HG03520 (cell line): Measurements from ENCODE around the gene ARMC3.
A peak's percentile ranks its signal among the peaks of the same experiment; 100 is the strongest.

Experiments
- ATAC-seq: cut with Tn5 transposase; IDR thresholded peaks from one replicate; pipeline ENCODE4 v1.9.1; 2021; ENCODE audit warnings: mild to moderate bottlenecking, moderate library complexity; ENCODE audit not compliant: unreplicated experiment

The ARMC3 gene

DNA sequence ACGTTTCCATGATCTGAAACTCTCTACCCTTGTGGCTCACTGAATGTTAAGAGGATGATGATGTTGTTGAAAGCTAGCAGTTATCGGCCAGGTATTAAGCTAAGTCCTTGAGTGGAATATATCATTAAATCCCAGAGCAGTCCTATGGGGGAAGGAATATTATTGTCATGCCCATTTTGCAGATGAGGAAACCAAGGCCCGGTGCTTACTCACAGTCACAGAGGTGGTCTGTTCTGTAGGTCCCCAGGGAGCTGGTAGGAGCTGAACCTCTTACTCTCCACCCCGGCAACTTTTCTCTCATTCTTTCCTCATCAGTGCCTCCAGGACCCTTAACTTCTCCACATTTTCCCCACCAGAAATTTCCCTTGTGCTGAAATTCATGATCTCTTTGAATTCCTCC, 62.6 kb downstream of the ARMC3 start:
- no peak for ATAC-seq

DNA sequence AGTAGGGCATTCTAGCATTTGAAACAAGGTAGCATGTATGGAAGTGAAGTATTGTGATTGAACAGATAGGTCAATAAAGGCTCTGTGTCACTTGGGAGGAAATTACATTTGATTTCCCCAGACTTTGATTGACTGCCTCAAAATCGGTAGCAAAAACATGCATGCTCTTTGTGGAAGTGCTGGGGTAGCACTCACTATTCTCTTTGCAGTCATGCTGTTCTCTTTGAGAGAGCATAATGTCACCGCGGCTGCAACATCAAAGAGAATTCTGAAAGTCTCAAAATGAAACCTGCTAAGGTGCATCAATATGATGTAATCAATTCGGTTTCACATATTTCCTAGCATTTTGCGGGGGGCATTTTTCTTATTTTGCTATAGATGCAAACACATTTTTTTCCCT, 64.2 kb downstream of the ARMC3 start:
- ATAC-seq: no peak

DNA sequence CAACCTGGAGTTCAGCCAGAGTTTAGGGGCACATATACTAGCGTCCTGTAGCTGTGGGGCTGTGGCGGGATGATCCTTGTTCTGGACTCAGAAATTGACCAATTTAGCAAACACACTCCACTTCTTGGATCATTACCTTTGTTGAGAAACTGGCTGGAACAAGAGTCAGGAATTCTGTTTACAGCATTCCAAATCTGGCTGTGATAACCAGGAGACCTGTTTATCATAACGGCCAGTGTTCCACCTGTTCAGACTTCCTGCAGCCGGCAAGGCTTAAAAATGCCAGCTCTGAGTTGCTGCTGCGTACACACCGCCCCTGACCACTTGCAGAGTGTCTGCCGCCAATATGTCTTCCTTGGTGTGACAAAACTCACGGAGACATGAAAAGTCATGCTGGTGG, 64.8 kb downstream of the ARMC3 start:
- no peak for ATAC-seq

DNA sequence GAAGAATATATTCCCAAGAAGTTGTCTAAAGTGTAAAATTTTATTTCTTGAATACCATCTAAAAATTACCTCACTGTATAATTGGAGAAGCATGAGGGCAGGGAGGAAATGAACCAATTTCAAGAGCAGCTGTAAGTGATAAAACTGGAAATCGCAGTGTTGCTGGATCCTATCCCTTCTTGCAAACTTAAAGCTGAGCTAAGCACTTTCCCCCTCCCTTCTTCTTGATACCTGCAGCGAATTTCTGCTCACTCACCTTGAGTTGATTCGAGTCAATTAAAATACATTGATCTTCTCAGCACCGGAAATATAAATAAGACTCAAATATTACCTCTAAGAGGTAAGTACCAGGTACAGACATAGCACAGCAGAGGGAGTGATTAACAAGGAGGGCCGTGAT, 65.5 kb downstream of the ARMC3 start:
- no peak for ATAC-seq

DNA sequence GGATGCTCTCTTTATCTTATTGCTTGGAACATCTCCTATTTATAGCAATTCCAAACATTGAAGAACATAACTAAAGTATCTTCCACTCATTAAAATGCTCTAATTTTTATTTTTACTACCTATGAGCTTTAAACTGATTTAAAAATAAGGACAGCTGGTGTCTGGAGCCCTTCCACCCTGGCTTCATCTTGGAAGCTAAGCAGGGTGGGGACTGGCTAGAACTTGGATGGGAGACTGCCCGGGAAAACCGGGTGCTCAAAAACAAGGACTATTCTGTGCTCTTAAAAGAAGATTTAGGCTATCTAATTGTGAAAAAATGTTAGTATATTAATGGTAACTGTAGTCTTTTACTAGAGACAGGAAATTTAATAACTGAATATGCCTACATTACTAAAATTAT, 69.2 kb downstream of the ARMC3 start:
- ATAC-seq: no peak

DNA sequence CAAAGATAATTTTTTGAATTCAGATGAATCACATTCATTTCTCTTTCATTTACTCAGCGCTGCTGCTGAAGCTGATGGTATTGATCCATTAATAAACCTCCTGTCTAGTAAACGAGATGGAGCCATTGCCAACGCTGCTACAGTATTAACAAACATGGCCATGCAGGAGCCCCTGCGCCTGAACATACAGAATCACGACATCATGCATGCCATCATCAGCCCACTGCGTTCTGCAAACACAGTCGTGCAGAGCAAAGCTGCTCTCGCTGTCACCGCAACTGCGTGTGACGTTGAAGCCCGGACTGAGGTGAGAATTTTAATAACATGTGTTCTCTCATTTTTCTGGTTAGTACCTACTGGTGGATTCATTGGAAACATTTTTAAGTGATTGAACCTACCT, 70.2 kb downstream of the ARMC3 start:
- no peak for ATAC-seq

DNA sequence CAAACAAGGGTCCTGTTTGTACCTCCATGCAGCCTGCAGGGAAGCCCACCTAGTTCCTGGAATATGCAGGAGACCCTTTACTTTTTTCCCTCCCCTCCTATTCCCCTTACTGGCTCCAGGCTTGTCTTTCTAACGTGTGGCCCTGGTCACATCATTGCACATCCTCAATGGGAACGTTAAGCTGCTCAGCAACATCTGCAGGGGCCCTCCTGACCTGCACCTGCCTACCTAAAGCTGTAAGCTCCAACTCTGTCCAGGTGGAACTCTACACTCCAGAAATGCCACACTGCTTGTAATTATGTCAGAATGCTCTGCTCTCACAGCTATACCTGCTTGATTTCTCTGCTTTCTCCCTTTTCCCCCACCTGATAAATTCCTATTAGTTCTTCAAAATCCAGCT, 72.1 kb downstream of the ARMC3 start:
- ATAC-seq: no peak

DNA sequence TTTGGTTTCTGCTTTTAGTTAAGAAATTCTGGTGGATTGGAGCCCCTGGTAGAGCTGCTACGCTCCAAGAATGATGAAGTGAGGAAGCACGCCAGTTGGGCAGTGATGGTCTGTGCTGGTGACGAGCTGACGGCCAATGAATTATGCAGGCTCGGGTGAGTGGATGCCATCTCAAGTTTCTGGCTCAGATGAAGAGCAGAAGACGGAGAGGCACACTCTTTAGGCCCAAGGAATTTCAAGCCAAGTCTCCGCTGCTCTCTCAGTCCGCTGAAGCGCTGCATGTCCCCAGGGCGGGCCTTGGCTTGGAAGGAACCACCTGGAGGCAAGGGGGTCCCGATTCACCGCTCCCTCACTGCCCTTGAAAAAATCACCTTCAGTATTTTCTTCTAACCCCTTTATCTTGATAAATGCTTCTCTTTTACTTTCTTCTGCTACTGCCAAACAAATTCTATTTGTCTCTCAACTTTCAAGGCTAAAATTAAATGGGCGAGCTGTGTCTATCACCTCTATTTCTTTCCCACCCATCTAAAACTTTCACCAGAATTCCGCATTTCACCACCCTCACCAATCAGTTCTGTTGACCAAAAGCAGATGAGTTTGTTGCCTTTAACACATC, 74.2 kb downstream of the ARMC3 start:
- ATAC-seq: no peak

DNA sequence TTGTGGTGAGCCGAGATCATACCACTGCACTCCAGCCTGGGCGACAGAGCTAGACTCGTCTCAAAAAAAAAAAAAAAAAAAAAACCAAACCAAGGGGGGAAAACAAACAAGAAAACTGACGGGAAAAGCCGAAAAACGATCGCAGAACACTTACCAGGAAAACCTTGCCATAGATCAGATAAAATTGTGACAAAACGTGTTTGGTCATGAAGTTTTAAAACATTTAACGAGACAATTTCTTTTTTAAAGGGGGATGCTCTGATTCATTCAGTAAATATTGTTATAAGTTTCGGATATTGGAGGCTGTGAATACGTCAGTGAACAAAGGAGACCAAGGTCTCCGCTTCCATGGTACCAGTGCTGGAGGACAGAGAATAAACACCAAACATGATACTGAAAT, 77.3 kb downstream of the ARMC3 start:
- no peak for ATAC-seq

DNA sequence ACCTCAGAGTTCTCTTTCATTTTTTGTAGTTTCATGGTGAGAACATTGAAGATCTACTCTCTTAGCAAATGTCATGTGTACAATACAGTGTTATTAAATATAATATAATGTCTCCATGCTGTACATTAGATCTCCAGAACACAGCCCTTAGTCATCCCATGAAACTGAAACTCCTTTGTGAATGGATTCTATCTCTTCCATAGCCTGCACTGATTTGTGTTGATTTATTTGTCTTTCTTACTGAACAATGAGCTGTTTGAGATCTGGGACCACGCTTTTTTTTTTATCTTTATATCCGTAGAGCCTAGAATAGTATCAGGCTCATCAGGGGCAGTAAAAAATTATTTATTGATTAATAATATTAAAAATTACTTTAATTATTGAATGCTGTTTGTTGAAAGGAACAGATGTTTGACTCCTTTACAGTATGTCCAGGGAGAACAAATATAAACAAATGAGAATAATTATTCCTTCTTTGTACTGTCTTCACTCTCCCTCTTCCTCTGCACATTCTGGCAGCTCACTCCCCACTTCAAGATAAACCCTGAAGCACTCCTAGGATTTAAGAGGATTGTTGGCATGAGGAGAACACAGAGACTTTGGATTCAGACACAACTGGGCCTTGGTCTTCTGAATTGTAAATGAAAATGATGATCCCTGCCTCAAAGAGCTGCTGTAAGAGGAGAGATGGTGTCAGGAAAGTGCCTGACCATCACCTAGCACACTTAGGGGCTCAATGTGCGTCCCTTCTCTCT, 85.9 kb downstream of the ARMC3 start:
- no peak for ATAC-seq

DNA sequence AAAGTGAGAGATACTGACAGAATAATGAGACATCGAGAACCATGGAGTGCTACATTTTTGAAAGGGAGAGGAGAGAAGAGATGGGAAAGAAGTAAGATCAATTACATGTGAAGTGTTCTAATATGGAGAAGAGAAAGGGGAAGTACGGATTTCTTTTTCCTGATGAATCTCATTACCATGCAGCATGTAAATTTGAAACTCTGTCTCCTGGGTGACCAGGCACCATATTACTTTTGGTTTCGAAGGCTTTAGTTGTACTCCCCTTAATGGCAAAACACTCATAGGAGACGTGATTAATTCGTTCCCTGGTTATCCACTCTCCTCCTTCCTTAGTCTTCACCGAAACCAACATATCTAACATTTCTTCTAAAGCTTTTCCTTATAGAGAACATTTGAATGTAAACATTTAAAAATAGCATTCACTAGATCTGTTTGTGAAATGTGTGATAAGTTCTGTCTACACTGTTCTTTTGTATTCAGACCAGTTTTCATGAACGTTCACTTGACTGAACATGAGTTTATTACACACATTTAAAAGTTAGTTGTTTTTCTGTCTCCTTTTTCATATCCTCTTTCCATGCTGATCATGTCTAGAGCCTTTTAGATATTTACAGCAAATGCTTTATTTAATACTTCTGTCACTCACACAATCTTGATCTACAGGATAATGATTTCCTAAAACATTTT, 87.3 kb downstream of the ARMC3 start:
- peak; percentile 98 for ATAC-seq

DNA sequence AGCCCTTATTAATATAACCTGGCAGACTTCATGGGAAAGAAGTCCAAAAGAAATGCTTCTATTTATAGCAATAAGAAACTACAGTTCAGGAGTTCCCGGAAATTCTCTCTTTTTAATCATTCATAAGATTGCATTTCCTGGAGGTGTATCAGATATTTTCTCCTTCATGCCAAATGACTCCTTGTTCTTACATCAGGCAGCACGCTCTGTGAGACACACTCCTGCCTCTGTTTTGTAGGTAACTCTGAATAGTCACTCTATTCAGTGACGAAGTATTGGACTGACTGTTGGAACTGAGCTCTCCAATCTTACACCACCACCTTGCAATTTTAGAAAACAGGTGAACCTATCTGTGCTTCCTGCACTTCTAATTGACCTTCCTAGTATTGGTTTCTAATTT, 88.8 kb downstream of the ARMC3 start:
- ATAC-seq: no peak

DNA sequence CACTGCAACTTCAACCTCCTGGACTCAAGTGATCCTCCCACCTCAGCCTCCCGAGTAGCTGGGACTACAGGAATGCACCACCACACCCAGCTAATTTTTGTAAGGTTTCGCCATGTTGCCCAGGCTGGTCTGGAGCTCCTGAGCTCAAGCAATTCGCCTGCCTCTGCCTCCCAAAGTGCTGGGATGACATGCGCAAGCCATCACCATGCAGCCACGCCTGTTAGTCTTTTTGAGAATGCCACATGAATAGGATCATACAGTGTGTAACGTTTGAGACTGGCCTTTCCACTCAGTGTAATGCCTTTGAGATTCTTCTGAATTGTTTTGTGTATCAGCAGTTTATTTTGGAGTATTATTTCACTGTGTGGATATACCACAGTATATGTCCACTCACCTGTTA, 91.8 kb downstream of the ARMC3 start:
- ATAC-seq: no peak

DNA sequence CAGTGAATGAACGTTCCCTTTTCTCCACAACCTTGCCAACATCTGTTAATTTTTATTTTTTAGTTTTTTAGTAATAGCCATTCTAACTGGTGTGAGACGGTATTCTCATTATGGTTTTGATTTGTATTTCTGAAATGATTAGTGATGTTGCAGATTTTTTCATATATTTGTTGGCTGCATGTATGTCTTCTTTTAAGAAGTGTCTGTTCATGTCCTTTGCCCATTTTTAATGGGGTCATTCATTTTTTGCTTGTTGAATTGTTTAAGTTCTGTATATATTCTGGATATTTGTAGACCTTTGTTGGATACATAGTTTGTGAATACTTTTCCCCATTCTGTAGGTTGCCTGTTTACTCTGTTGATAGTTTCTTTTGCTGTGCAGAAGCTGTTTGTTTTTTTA, 93.6 kb downstream of the ARMC3 start:
- ATAC-seq: no peak

DNA sequence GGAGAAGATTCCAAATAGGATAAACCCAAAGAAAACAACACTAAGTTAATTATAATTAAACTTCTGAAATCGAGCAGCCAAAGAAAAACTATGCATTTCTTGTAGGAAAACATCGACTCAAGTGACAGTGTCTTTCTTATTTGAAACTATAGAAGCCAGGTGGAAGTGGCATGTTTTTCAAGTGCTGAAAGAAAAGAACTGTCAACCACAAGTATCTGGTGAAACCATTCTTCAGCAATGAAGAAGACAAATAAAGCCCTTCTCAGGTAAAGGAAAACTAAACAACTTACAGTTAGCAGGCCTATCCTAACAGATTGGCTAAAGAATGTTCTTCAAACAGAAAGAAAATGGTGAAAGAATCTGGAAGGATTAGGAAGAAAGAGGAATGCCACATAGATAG, 96.1 kb downstream of the ARMC3 start:
- no peak for ATAC-seq

DNA sequence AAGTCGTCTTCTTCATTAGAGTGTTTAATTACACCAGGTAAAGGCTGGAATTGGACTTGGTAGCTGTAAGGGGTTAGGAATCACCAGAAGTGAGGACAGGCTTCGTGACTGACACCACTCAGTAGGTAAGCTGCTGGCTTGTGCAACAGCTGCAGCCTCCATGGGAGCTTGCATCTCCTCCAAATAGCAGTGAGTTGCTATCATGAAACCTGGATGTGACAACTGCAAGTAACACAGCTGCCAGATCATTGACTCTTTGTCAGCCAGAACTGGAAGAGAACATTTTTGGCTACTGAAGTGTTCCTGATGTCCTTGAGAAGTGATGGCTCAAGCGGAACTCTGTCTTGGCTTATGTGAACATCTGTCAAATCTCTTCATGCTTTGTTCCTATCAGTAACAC, 103.5 kb downstream of the ARMC3 start:
- ATAC-seq: no peak

DNA sequence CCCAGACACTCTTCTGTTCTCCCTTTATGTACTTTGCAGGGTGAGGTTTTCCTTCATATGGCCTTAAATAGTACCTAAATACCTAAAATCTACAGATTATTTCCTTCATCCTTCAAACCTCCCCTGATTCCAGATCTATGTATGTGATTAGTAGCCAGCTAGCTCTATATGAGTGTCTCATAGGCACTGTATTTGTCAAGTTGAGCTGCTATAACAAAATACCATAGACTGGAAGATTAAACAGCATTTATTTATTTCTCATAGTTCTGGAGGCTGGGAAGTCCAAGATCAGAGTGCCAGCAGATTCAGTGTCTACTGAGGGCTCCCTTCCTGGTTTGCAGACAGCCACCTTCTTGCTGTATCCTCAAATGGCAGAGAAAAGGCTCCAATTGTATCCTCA, 106.9 kb downstream of the ARMC3 start:
- no peak for ATAC-seq

DNA sequence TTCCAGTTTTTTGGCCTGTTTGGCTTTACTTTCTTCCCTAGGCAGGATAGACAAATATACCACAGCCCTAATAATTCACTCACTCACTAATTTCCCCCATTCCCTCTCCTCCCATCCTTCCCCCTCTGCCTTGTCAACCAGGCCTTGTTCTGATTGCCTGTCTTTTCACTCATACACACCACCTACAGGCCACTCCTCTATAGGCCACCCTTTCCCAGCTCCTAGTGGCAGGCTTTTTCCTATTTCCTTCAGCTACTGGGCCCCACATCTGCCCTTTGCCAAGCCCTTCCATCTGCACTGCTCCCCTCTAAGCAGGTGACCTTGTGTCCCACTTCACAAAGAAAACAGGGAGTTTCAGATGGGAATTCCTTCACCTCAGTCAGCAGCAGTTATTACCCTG, 107.7 kb downstream of the ARMC3 start:
- ATAC-seq: no peak

DNA sequence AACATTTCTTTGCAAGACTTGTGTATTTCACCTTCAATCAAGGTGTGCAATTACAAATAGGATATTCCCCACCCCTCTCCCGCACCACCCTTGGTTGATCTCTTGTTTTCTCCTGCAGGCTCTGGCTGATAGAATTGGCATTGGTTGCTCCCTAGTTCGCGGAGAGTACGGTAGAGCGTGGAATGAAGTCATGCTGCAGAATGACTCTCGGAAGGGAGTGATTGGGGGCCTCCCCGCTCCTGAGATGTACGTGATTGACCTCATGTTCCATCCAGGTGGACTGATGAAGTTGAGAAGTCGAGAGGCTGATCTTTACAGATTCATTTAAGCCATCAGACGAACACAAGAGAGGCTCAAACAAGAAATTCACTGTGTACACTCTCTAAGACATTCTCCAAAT, 109.3 kb downstream of the ARMC3 start:
- no peak for ATAC-seq

DNA sequence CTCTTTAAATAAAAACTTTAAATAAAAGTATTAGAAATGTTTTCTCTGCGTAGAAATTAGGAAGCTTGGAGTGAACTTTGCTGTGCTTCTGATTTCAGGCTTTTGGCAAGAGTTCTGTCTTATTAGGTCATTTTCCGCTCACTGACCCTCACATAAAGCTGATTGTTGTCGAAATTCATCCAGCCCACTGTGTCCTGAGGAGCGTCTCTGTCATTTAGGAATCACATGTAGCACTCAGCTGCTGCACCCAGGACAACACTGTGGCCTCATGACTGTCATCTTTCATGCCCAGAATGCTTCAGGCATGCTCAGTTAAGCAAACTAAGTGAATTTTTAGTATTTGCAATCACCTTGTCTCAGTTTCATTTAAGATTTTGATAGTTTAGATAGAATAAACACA, 109.7 kb downstream of the ARMC3 start:
- ATAC-seq: no peak

DNA sequence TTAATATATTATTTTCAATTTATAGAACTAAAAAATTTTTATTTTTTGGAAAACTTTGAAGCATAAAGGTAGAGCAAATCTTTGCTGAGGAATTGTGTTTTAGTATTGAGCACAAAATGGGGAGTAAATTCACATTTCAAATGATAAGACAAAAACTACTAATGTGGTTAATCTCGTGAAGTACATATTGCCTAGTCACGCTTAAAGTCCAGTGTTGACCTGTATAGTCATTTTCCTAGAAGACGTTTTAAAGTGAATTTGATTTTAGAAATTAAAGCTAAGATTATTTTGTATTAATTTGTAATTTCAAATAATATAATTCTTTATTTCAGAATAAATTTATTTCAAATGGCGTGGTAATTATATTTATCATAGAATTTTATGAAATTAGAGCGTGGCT, 110.3 kb downstream of the ARMC3 start:
- ATAC-seq: no peak

DNA sequence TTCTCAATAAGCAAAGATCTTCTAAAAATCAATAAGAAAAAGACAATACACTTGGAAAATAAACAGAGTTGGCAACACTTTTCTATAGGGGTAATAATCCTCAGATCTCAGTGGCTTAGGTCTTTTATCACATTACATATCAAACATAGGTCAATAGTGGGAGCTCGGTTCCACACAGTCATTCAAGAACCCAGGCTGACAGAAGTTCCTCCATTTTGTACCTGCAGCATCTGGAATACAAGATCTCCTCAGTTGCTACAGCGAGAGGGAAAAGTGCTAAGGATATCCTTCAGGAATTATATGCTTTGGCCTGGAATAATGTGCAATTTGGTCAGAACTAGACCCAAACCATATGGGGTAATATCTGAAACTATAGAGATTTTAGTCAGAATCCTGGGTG, 112.1 kb downstream of the ARMC3 start:
- no peak for ATAC-seq
